WTC11 (cell line): ENCODE measurements around the gene TNFRSF6B. TPM values are rescaled to one million over a fixed set of nuclear protein-coding genes. Genes with fewer than 3 reads are reported as not detected.

Experiments
- ATAC-seq: fragments of 200-7000 bp; cut with Tn5 transposase; 2 replicates; pipeline ENCODE4 v1.10.0; 2021; ENCODE audit warnings: mild to moderate bottlenecking, moderate library complexity
- CTCF ChIA-PET: fragments of 300-600 bp; sonication (Branson Sonifier 250); formaldehyde crosslinking; loops from one replicate; lab custom pipeline; 2021; ENCODE audit warnings: antibody characterized with exemption; lab: Charles Lee
- POLR2A ChIA-PET: fragments of 350-600 bp; sonication (Branson Sonifier 250); formaldehyde crosslinking; loops from one replicate; lab custom pipeline; 2021; ENCODE audit warnings: antibody characterized with exemption; lab: Charles Lee
- DNase-seq: peaks from one replicate; pipeline ENCODE4 v3.0.0; 2021; ENCODE audit warnings: low spot score
- H3K27ac Mint-ChIP-seq: 2 replicates; pipeline ENCODE4 v1.8.0; 2021; ENCODE audit warnings: mixed read lengths
- H3K27me3 Mint-ChIP-seq: 2 replicates; pipeline ENCODE4 v1.8.0; 2021; ENCODE audit warnings: low read depth, mild to moderate bottlenecking, moderate library complexity, mixed read lengths
- H3K36me3 Mint-ChIP-seq: 2 replicates; pipeline ENCODE4 v1.8.0; 2021; ENCODE audit warnings: mixed read lengths
- H3K4me1 Mint-ChIP-seq: 2 replicates; pipeline ENCODE4 v1.8.0; 2022; ENCODE audit warnings: mixed read lengths
- H3K4me3 Mint-ChIP-seq: 2 replicates; pipeline ENCODE4 v1.8.0; 2021; ENCODE audit warnings: mild to moderate bottlenecking, moderate library complexity, mixed read lengths
- H3K9me3 Mint-ChIP-seq: 2 replicates; pipeline ENCODE4 v1.8.0; 2021; ENCODE audit warnings: mixed read lengths
- ATF2 ChIP-seq: sonication (generic); formaldehyde crosslinking; IDR thresholded peaks from 2 replicates; pipeline ENCODE4 v1.8.1; 2022; ENCODE audit warnings: low read depth, missing genetic modification reagents, borderline replicate concordance
- E2F5 ChIP-seq: sonication (generic); formaldehyde crosslinking; IDR thresholded peaks from 2 replicates; pipeline ENCODE4 v1.8.1; 2022; ENCODE audit warnings: mild to moderate bottlenecking, moderate library complexity, missing genetic modification reagents
- EMX1 ChIP-seq: fragments of 250-450 bp; sonication (Bioruptor Pico); IDR thresholded peaks from 2 replicates; pipeline ENCODE4 v1.8.0; 2021; ENCODE audit warnings: mild to moderate bottlenecking
- FOXP4 ChIP-seq: sonication (generic); formaldehyde crosslinking; IDR thresholded peaks from 2 replicates; pipeline ENCODE4 v1.8.0; 2022; ENCODE audit warnings: mild to moderate bottlenecking, missing genetic modification reagents
- JAZF1 ChIP-seq: fragments of 250-450 bp; sonication (Bioruptor Pico); IDR thresholded peaks from 2 replicates; pipeline ENCODE4 v1.9.0; 2021; ENCODE audit warnings: moderate library complexity, mild to moderate bottlenecking, inconsistent platforms
- MYBL2 ChIP-seq: sonication (generic); formaldehyde crosslinking; IDR thresholded peaks from 2 replicates; pipeline ENCODE4 v1.8.1; 2023; ENCODE audit warnings: mild to moderate bottlenecking, moderate library complexity, missing genetic modification reagents
- NFE2L1 ChIP-seq: sonication (generic); formaldehyde crosslinking; IDR thresholded peaks from 2 replicates; pipeline ENCODE4 v1.8.1; 2023; ENCODE audit warnings: missing genetic modification reagents
- NR1H2 ChIP-seq: sonication (generic); formaldehyde crosslinking; IDR thresholded peaks from 2 replicates; pipeline ENCODE4 v1.9.0; 2021; ENCODE audit warnings: mild to moderate bottlenecking, moderate library complexity, missing genetic modification reagents
- OVOL2 ChIP-seq: fragments of 250-450 bp; sonication (Bioruptor Pico); IDR thresholded peaks from 2 replicates; pipeline ENCODE4 v1.9.0; 2021; ENCODE audit warnings: mild to moderate bottlenecking, borderline replicate concordance
- PRDM15 ChIP-seq: sonication (generic); formaldehyde crosslinking; IDR thresholded peaks from 2 replicates; pipeline ENCODE4 v1.8.0; 2022; ENCODE audit warnings: missing genetic modification reagents
- SMAD3 ChIP-seq: sonication (generic); formaldehyde crosslinking; IDR thresholded peaks from 2 replicates; pipeline ENCODE4 v1.8.0; 2022; ENCODE audit warnings: missing genetic modification reagents, mild to moderate bottlenecking, borderline replicate concordance
- TCF7 ChIP-seq: sonication (generic); formaldehyde crosslinking; IDR thresholded peaks from 2 replicates; pipeline ENCODE4 v1.8.0; 2022; ENCODE audit warnings: mild to moderate bottlenecking, low read depth, missing genetic modification reagents, moderate library complexity
- TEAD4 ChIP-seq: sonication (generic); formaldehyde crosslinking; IDR thresholded peaks from 2 replicates; pipeline ENCODE4 v1.8.0; 2022; ENCODE audit warnings: mild to moderate bottlenecking, missing genetic modification reagents
- ZNF416 ChIP-seq: fragments of 250-450 bp; sonication (Bioruptor Pico); IDR thresholded peaks from 2 replicates; pipeline ENCODE4 v1.9.0; 2021; ENCODE audit warnings: mild to moderate bottlenecking, inconsistent platforms
- ZSCAN18 ChIP-seq: fragments of 250-450 bp; sonication (Bioruptor Pico); IDR thresholded peaks from 2 replicates; pipeline ENCODE4 v2.1.2; 2022; ENCODE audit warnings: mild to moderate bottlenecking, moderate library complexity
- total RNA-seq: library from RNA; stranded (reverse); gene quantifications from 3 replicates; pipeline ENCODE4 v1.2.3, GENCODE V29; 2021

TNFRSF6B gene
- total RNA-seq, 1 experiment from 2014 or later: not detected

GRCh38 chr20:63681609-63682142 is 14.8 kb upstream of the TNFRSF6B start:
- no peaks in the 10 kb centered on the region for H3K4me1 Mint-ChIP-seq
- H3K27ac Mint-ChIP-seq: no peak overlapping the region
- no peaks in the 10 kb centered on the region for H3K9me3 Mint-ChIP-seq
- no peak for DNase-seq
- H3K36me3 Mint-ChIP-seq: no peaks in the 10 kb centered on the region; the same call in 1 of the 2 replicates
- no peak overlapping the region for H3K4me3 Mint-ChIP-seq
- POLR2A ChIA-PET: no interaction called here
- TF ChIP-seq TEAD4 (CRISPR knock-in tag): no peak
- no peak for TF ChIP-seq PRDM15
- no peak for TF ChIP-seq SMAD3 (CRISPR knock-in tag)
- TF ChIP-seq EMX1 (CRISPR knock-in tag): no peak
- TF ChIP-seq JAZF1: no peak
- no peak for TF ChIP-seq ATF2 (CRISPR knock-in tag)
- TF ChIP-seq ZNF416: no peak
- TF ChIP-seq NFE2L1 (CRISPR knock-in tag): no peak
- TF ChIP-seq FOXP4: no peak
- no peak for TF ChIP-seq OVOL2
- TF ChIP-seq E2F5 (CRISPR knock-in tag): no peak
- no peak for TF ChIP-seq ZSCAN18 (CRISPR knock-in tag)
- no peak for TF ChIP-seq MYBL2 (CRISPR knock-in tag)
- TF ChIP-seq NR1H2: no peak
- TF ChIP-seq, all 79 proteins: peak for 0
- no peak for ATAC-seq
- no peaks in the 10 kb centered on the region for H3K27me3 Mint-ChIP-seq
- CTCF ChIA-PET: interaction anchor here (1.3 kb wide), 1 partner anchor 39 kb away, joined by 5 read pairs; no protein-coding TSS in a partner anchor

GRCh38 chr20:63682384-63683139 is 13.9 kb upstream of the TNFRSF6B start:
- H3K4me3 Mint-ChIP-seq: no peak overlapping the region
- no peaks in the 10 kb centered on the region for H3K9me3 Mint-ChIP-seq
- ATAC-seq: no peak
- TF ChIP-seq PRDM15 (0 out of 2 replicates have a peak, but pooled peaks have one; percentile 22), TCF7 (CRISPR knock-in tag) (no peak)
- no peaks in the 10 kb centered on the region; the same call in 1 of the 2 replicates for H3K36me3 Mint-ChIP-seq
- POLR2A ChIA-PET: interaction anchor here (0.6 kb wide), 2 partner anchors 111 to 470 kb away, joined by 3 to 4 read pairs; no protein-coding TSS in a partner anchor
- no peaks in the 10 kb centered on the region for H3K4me1 Mint-ChIP-seq
- H3K27ac Mint-ChIP-seq: no peak overlapping the region
- DNase-seq: no peak
- no peaks in the 10 kb centered on the region for H3K27me3 Mint-ChIP-seq
- CTCF ChIA-PET: interaction anchor here (1.0 to 1.3 kb wide), 2 partner anchors 40 to 144 kb away, joined by 4 to 5 read pairs; no protein-coding TSS in a partner anchor
